ENCODE results near the gene AGO3. TPM values are rescaled to one million over a fixed set of nuclear protein-coding genes. Genes with fewer than 3 reads are reported as not detected.

Gene AGO3
- polyA plus RNA-seq, 3 donors: 11.6 to 17.5 (median 14.1) TPM

Other genes with a start within 250 kb of the AGO3 start
- 10 to 100 TPM in 1 of 3 donors, 1 to 10 TPM in 2; 8.1 to 10.5 (median 8.8) TPM for gene C1orf216, start 212.2 kb upstream of the AGO3 start, polyA plus RNA-seq (ENCODE audit: insufficient read length in 3 of 3)
- gene CLSPN, start 161.1 kb upstream of the AGO3 start, polyA plus RNA-seq (ENCODE audit: insufficient read length in 3 of 3): 10 to 100 TPM; 13.2 to 15.3 (median 13.6) TPM
- gene AGO4, start 123.1 kb upstream of the AGO3 start, polyA plus RNA-seq (ENCODE audit: insufficient read length in 3 of 3): 10 to 100 TPM; 15.0 to 31.0 (median 28.3) TPM
- 10 to 100 TPM; 17.6 to 21.6 (median 21.1) TPM for gene AGO1, start 47.9 kb upstream of the AGO3 start, polyA plus RNA-seq (ENCODE audit: insufficient read length in 3 of 3)
- gene TEKT2, start 153.0 kb downstream of the AGO3 start, polyA plus RNA-seq (ENCODE audit: insufficient read length in 3 of 3): 10 to 100 TPM; 11.1 to 17.3 (median 14.6) TPM
- gene ADPRS, start 157.8 kb downstream of the AGO3 start, polyA plus RNA-seq (ENCODE audit: insufficient read length in 3 of 3): 10 to 100 TPM; 35.6 to 40.0 (median 36.8) TPM
- 1 to 10 TPM; 1.6 to 1.9 (median 1.8) TPM for gene COL8A2, start 194.1 kb downstream of the AGO3 start, polyA plus RNA-seq (ENCODE audit: insufficient read length in 3 of 3)
- 10 to 100 TPM; 64.2 to 74.6 (median 66.3) TPM for gene TRAPPC3, start 218.4 kb downstream of the AGO3 start, polyA plus RNA-seq (ENCODE audit: insufficient read length in 3 of 3)
- 10 to 100 TPM; 55.1 to 72.4 (median 67.5) TPM for gene MAP7D1, start 225.1 kb downstream of the AGO3 start, polyA plus RNA-seq (ENCODE audit: insufficient read length in 3 of 3)